Astrocyte of the cerebellum (primary cell): ENCODE results near the gene FAF1.

Experiments used
- DNase-seq: peaks from one replicate; pipeline ENCODE4 v3.0.0-alpha.2; 2011; ENCODE audit warnings: low read depth
- H3K4me3 ChIP-seq: 2 replicates; pipeline ENCODE4 v1.5.1; 2011; ENCODE audit warnings: mild to moderate bottlenecking, low read depth, low read length, moderate library complexity
- in situ Hi-C: cut with HindIII; loops from 2 replicates; pipeline ENCODE4 v1.10.0; 2017; ENCODE audit warnings: low sequenced_read_pairs
- TF ChIP-seq, protein P1 (sequence below): IDR thresholded peaks from 2 replicates; pipeline ENCODE4 v1.5.1; 2012; ENCODE audit warnings: low read length, low read depth, moderate library complexity, mild to moderate bottlenecking; ENCODE audit errors: missing control alignments

The FAF1 gene

DNA sequence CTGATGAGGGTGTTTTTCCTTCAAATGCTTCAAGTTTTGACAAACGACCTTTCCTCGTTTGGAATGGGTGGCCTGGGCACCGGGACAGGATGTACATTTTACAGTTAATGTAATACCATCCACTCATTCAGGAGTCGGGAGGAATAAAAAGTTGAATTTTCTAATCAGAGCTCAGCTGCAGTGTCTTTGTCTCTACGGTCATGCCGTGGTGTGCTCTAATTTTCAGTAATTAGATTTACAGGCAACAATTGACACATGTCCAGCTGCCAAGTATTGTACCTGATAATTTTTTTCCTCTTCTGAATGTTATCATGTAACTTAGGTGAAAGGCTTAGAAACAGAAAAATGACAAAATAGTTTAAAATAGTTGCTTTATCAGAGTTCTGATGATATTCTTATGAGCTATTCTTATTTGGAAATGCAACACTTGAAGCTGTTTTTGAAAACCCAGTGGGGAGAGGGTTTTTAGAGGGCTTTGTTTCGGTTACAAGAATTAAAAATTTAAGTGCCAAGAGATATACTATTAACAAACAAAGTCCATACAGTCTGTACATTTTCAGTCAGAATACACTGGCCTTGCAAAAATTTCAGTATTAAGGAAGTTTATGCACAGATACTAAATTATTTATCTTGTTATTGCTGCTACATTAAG is 11.0 kb upstream of the FAF1 start:
- in situ Hi-C loops, result no loop called here
- H3K4me3 ChIP-seq, result peak overlapping the region; percentile 93

DNA sequence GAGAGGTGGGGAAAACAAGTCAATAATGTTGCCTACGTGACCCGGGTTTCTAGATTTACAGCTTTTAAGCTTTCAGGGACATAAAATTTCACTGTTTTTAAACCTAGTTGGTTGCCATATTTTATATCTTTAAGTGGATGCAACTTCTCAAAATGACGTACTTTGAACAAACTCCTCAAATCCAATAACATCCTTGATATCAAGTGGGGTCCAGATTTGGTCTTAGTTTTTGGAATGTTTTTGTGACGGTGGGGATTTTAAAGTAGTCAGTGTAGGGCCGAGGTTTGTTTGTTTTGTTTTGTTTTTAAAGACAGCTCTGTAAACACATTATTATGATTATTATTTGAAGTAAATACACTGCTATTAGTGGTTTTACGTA is 10.4 kb upstream of the FAF1 start:
- TF ChIP-seq, protein P1, sequence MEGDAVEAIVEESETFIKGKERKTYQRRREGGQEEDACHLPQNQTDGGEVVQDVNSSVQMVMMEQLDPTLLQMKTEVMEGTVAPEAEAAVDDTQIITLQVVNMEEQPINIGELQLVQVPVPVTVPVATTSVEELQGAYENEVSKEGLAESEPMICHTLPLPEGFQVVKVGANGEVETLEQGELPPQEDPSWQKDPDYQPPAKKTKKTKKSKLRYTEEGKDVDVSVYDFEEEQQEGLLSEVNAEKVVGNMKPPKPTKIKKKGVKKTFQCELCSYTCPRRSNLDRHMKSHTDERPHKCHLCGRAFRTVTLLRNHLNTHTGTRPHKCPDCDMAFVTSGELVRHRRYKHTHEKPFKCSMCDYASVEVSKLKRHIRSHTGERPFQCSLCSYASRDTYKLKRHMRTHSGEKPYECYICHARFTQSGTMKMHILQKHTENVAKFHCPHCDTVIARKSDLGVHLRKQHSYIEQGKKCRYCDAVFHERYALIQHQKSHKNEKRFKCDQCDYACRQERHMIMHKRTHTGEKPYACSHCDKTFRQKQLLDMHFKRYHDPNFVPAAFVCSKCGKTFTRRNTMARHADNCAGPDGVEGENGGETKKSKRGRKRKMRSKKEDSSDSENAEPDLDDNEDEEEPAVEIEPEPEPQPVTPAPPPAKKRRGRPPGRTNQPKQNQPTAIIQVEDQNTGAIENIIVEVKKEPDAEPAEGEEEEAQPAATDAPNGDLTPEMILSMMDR, result no peak
- in situ Hi-C loops, result no loop called here
- DNase-seq, result no peak
- peak overlapping the region; percentile 93 for H3K4me3 ChIP-seq

More for the DNA sequence above, 11.0 kb upstream of the FAF1 start:
- TF ChIP-seq, protein P1, result no peak
- DNase-seq, result no peak

DNA sequence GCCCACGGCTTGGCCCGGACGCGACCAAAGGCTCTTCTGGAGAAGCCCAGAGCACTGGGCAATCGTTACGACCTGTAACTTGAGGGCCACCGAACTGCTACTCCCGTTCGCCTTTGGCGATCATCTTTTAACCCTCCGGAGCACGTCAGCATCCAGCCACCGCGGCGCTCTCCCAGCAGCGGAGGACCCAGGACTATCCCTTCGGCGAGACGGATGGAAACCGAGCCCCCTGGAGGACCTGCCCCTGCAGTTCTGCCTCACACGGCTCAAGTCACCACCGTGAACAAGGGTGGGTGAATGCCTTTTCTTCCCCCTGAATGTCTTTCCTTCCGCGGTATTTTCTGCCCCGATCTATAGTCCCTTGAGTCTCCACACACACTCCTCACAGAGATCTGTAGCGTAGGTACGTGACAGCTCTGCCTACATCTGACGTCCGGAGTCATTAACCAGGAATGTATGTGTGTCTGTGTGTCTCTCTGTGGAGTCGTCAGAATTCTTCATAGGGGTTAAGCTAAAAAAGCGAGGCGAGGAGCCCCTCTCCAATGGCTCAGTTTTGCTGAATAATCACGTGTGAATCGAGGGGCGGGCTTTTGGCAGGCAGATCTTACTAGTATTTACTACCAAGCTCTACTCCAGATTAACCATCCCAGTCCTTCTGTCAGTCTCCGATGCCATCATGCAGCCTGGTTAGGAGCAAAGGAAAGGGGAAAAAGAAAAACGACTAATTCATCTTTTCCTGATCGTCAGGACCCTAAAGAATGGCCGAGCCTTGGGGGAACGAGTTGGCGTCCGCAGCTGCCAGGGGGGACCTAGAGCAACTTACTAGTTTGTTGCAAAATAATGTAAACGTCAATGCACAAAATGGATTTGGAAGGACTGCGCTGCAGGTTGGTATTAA is 9.8 kb upstream of the FAF1 start, which contains the start of gene CDKN2C:
Gene CDKN2C (plus strand): TSS at position 635 of the 898 bp plus-strand sequence. CDS start 124 bp downstream, at position 759.
- peak within 1 kb of the TSS; percentile 93 for H3K4me3 ChIP-seq
- TF ChIP-seq, protein P1, result peak; percentile 16
- in situ Hi-C loops, result no loop called here
- peak; percentile 62 for DNase-seq

DNA sequence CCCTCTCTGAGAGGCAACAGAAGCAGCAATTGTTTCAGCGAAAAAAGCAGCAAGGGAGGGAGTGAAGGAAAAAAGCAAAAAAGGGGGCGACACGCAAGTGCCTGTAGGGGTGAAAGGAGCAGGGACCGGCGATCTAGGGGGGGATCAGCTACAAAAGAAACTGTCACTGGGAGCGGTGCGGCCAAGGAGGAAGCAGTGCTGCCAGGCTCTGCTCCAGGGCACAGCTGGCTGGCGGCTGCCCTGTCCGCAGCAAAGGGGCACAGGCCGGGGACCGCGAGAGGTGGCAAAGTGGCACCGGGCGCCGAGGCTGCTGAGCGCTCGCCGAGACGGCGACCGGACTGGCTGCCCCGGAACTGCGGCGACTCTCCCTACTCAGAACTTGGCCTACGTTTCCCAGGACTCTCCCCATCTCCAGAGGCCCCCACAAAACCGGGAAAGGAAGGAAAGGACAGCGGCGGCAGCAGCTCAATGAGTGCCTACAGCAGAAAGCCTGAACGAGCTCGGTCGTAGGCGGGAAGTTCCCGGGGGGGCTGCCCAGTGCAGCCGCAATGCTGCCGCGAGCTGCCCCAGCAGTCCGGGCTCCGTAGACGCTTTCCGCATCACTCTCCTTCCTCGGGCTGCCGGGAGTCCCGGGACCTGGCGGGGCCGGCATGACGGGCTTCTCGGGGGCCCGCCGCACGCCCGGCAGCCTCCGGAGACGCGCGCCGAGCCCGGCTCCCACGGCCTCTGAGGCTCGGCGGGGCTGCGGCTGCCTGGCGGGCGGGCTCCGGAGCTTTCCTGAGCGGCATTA is 8.9 kb upstream of the FAF1 start:
- in situ Hi-C loops, result no loop called here
- peak overlapping the region; percentile 93 for H3K4me3 ChIP-seq
- TF ChIP-seq, protein P1, result no peak
- no peak for DNase-seq

DNA sequence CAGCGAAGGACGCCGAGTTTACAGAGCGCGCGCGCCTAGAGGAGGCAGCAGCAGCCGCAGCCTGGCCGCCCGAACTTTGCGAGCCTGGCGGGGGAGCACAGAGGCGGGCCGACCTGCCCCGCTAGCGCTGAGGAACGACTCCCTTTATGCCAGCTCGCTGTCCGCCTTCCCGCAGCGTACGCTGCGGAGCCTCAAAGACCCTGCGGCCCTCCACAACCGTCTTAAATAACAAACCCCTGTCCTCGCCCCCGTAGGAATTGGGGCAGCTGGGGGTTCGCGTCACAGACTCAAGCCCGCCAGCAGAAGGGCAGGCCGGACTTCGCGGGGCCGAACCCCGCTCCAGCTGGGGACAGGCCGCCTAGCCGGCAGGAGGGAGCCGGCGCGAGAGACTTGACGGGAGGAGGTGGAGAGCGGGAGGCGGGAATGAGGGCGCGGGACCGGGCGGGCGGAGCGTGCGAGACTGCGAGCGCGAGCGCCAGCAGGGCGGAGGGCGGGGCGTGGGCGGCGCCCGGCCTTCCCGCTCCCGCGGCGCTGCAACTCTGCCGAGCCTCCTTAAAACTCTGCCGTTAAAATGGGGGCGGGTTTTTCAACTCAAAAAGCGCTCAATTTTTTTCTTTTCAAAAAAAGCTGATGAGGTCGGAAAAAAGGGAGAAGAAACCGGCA is 8.2 kb upstream of the FAF1 start:
- in situ Hi-C loops, result no loop called here
- DNase-seq, result peak; percentile 76
- TF ChIP-seq, protein P1, result peak; percentile 41
- peak overlapping the region; percentile 93 for H3K4me3 ChIP-seq
